HG03342 (cell line): ENCODE results near the gene SLMAP.

Experiments
- ATAC-seq: cut with Tn5 transposase; IDR thresholded peaks from one replicate; pipeline ENCODE4 v1.9.1; 2021; ENCODE audit warnings: mild to moderate bottlenecking, moderate library complexity; ENCODE audit not compliant: unreplicated experiment

Gene SLMAP, protein sequence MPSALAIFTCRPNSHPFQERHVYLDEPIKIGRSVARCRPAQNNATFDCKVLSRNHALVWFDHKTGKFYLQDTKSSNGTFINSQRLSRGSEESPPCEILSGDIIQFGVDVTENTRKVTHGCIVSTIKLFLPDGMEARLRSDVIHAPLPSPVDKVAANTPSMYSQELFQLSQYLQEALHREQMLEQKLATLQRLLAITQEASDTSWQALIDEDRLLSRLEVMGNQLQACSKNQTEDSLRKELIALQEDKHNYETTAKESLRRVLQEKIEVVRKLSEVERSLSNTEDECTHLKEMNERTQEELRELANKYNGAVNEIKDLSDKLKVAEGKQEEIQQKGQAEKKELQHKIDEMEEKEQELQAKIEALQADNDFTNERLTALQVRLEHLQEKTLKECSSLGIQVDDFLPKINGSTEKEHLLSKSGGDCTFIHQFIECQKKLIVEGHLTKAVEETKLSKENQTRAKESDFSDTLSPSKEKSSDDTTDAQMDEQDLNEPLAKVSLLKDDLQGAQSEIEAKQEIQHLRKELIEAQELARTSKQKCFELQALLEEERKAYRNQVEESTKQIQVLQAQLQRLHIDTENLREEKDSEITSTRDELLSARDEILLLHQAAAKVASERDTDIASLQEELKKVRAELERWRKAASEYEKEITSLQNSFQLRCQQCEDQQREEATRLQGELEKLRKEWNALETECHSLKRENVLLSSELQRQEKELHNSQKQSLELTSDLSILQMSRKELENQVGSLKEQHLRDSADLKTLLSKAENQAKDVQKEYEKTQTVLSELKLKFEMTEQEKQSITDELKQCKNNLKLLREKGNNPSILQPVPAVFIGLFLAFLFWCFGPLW

GRCh38 chr3:57755741-57756527 is at the start of gene SLMAP:
Gene SLMAP (plus strand): TSS chr3:57756309. CDS start chr3:57757652, 1,343 bp downstream.
- ATAC-seq: peak; percentile 91

- ATAC-seq: no peak
Observed at GRCh38 chr3:57706462-57706861, 49.6 kb upstream of the SLMAP start.

- no peak for ATAC-seq
Observed at GRCh38 chr3:57709031-57709430, 47.1 kb upstream of the SLMAP start.

- no peak for ATAC-seq
Observed at GRCh38 chr3:57709559-57709958, 46.5 kb upstream of the SLMAP start.

DNA sequence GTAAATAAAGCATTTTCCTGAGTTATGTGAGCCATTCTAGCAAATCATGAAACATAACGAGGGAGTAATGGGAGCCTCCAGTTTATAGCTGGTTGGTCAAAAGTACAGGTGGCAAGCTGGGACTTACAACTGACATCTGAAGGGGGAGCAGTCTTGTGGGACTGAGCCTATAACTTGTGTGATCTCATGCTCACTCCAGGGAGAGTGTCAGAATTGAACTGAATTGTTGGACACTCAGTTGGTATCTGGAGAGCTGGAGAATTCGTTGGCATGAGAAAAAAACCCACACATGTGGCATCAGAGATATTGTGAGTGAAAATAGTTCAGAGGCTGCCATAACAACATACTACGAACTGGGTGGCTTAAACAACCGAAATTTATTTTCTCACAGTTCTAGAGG is 40.4 kb upstream of the SLMAP start:
- no peak for ATAC-seq

DNA sequence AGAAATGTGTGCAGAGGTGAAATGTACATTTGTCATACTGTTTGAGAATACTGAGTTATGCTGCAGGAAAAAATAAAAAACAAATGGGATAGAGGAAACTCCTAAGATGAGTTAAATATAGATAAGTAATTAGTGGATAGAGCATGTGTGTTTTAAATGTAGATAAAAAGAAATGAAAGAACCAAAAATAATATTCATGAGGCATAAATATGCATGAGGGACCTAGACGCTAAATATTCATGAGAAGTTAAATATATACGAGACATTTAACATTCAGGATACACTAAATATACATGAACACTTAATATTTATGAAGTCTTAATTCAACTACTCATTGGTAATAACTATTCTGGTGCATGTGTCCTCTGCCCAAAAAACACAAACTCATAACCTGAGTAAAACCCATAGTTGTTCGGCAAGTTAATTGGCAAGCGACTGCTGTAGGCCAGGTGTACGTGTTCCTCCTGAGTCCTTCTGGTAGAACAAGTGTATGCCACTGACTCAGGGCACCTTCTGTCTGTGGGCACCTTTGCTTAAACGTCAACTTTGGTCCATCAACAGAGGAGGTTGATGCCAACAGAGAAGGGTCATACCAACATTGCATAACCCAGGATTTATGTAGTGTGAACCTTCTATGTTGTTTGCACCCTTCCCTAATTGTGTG is 38.8 kb upstream of the SLMAP start:
- ATAC-seq: no peak

DNA sequence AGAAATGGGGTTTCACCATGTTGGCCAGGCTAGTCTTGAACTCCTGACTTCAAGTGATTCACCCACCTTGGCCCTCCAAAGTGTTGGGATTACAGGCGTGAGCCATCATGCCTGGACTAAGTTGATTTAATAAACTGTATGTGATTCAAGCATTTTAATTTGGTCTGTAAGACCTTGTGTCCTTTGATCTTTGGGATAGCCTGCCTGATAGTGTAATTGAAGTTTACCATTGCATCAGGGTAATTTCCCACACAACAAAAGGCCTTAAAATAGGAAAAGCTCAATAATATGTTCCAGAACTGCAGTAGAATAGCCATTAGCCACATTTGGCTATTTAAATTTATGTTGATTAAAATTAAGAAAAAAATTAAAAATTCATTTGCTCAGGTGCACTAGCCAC is 38.0 kb upstream of the SLMAP start:
- ATAC-seq: no peak

- ATAC-seq: no peak
Observed at GRCh38 chr3:57726397-57726796, 29.7 kb upstream of the SLMAP start.

DNA sequence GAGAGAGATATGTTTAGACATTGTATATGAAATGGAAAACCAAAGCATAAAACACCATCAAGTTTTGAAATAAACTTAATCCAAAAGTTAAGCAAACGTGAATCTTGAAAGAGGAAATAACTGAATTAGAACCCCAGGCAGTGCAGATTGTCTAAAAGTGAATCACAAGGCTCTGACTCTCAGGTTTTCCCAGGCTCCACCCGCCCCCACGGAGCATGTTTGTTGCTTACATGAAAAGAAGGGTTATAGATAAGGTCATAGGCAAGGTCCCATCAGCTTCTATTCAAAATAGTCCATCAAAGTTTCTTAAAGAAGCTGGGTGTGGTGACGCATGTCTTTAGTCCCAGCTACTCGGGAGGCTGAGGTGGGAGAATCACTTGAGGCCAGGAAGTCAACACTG is 29.0 kb upstream of the SLMAP start:
- ATAC-seq: no peak

- ATAC-seq: no peak
Observed at GRCh38 chr3:57729334-57730045, 26.6 kb upstream of the SLMAP start.

- no peak for ATAC-seq
Observed at GRCh38 chr3:57730682-57731081, 25.4 kb upstream of the SLMAP start.

DNA sequence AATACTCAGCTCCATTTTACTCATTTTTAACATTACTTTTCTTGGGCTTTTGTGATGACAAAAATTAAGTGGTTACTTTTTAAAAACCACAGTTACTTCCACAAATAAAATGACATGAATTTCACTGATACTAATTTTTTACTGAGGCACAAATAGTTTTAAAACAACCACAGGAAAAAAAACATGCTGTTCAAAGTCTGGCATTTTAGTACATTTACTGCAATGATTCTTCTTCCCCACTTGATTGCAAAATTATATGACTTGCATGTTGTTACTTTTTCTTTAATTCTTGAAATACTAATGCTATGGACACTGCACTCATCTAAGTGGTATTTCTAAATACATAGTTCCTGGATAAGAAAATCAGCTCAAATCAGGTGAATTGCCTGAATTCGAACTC is 24.8 kb upstream of the SLMAP start:
- ATAC-seq: no peak

- no peak for ATAC-seq
Observed at GRCh38 chr3:57733790-57734189, 22.3 kb upstream of the SLMAP start.

DNA sequence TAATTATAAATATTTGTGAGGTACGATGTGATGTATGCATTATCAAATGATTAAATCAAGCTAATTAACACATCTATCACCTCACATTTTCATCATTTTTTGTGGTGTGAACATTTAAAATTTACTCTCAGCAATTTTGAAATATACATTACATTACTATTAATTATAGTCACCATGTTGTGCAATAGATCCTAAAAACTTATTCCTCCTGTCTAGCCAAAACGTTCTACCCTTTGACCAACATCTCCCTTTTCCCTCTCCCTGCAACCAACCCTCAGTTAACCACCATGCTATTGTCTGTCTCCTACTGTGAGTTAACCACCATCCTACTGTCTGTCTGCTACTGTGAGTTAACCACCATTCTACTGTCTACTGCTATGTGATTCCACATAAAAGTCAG is 20.7 kb upstream of the SLMAP start:
- ATAC-seq: no peak

DNA sequence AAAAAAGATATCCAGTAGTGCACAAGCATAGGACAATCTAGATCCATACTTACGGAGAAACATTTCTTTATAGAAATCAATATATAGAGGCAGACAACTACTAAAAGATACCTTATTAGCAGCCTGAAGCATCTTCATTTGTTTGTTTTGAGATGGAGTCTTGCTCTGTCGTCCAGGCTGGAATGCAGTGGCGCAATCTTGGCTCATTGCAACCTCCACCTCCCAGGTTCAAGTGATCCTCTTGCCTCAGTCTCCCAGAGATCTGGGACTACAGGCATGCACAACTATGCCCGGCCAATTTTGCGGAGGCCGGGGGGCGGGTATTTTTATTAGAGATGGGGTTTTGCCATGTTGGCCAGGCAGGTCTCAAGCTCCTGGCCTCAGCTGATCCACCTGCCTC is 18.3 kb upstream of the SLMAP start:
- ATAC-seq: no peak

DNA sequence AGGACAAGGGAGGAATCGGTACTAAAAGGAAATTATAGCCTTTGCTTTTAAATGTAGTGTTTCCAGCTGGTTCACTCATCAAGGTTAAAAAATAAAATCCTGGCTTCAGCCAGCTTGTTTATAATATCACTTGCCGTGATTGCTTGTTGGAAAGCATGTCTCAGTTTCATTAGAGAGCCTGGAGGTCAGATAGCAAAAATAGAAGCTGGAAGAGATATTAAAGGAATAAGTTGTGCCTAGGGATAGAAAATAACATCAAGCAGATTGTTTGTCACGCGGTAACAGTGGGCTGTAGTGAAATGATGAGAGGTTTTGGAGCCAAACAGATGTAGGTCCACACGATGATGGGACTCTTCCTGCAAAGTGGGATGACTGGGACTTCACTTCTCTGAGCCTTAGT is 17.7 kb upstream of the SLMAP start:
- ATAC-seq: no peak

DNA sequence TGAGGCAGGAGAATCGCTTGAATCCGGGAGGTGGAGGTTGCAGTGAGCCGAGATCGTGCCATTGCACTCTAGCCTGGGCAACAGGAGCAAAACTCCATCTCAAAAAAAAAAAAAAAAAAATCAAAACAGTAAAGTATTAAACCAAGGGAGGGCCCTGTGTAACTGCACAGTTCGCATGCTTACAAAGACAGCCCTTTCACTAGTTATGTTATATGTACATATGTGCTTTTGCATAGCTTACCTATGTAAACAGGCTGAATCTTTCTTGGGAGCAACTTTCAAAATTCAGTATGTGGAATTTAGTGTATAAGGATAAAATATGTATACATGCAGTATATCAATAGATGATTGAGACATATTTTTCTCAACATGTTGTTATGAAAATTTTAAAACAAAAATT is 16.1 kb upstream of the SLMAP start:
- ATAC-seq: no peak

DNA sequence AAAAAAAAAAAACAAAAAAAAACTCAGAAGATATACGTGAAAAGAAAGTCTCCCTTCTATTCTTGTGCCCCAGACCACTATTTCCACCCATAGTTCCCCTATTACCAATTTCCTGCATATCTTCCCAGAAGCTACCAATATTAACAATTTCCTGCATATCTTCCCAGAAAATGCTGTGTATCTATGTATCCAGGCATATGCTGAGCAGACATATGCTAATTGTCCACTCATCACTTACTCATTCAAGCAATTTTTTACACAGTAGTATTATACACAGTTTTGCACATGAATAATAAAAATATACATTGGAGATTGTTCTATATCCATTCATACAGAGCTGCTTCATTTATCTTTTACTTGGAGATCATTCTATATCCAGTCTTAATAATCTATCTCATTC is 12.6 kb upstream of the SLMAP start:
- no peak for ATAC-seq

- no peak for ATAC-seq
Observed at GRCh38 chr3:57745101-57745500, 11.0 kb upstream of the SLMAP start.
